Smooth muscle cell (in vitro differentiated cells): ENCODE data around the gene IL16. TPM values are rescaled to one million over a fixed set of nuclear protein-coding genes. Genes with fewer than 3 reads are reported as not detected.
A peak's percentile ranks its signal among the peaks of the same experiment; 100 is the strongest.

ENCODE experiments used
- DNase-seq: peaks from one replicate; lab custom pipeline; 2025; ENCODE audit not compliant: unreplicated experiment; lab: John Stamatoyannopoulos, UW
- H2AFZ ChIP-seq: fragments of 200-600 bp; sonication (generic); 2 replicates; pipeline ENCODE4 v1.6.0; 2016; ENCODE audit warnings: antibody characterized with exemption, low read depth, mild to moderate bottlenecking
- H3F3A ChIP-seq: fragments of 200-600 bp; sonication (generic); 2 replicates; pipeline ENCODE4 v1.6.0; 2017; ENCODE audit warnings: antibody characterized with exemption, low read depth
- H3K27ac ChIP-seq: fragments of 200-600 bp; sonication (generic); 2 replicates; pipeline ENCODE4 v1.5.1; 2016; ENCODE audit warnings: low read depth, mild to moderate bottlenecking
- H3K27me3 ChIP-seq: fragments of 200-600 bp; sonication (generic); 2 replicates; pipeline ENCODE4 v1.6.1; 2016; ENCODE audit warnings: low read depth, mild to moderate bottlenecking
- H3K36me3 ChIP-seq: fragments of 200-600 bp; sonication (generic); 2 replicates; pipeline ENCODE4 v1.5.1; 2016; ENCODE audit warnings: low read depth
- H3K4me1 ChIP-seq: fragments of 200-600 bp; sonication (generic); 2 replicates; pipeline ENCODE4 v1.5.1; 2016; ENCODE audit warnings: low read depth
- H3K4me2 ChIP-seq: fragments of 200-600 bp; sonication (generic); 2 replicates; pipeline ENCODE4 v1.6.0; 2016; ENCODE audit warnings: mild to moderate bottlenecking
- H3K4me3 ChIP-seq: fragments of 200-600 bp; sonication (generic); 2 replicates; pipeline ENCODE4 v1.5.1; 2016; ENCODE audit warnings: mild to moderate bottlenecking
- H3K79me2 ChIP-seq: fragments of 200-600 bp; sonication (generic); 2 replicates; pipeline ENCODE4 v1.6.0; 2016; ENCODE audit warnings: low read depth, mild to moderate bottlenecking
- H3K9ac ChIP-seq: fragments of 200-600 bp; sonication (generic); 2 replicates; pipeline ENCODE4 v1.6.0; 2016; ENCODE audit warnings: low read depth
- H3K9me3 ChIP-seq: fragments of 200-600 bp; sonication (generic); replicated peaks from 2 replicates; pipeline ENCODE4 v1.5.1; 2016; ENCODE audit warnings: low read depth
- H4K20me1 ChIP-seq: fragments of 200-600 bp; sonication (generic); 2 replicates; pipeline ENCODE4 v1.6.0; 2016; ENCODE audit warnings: low read depth
- CTCF ChIP-seq: fragments of 200-600 bp; sonication (generic); IDR thresholded peaks from 2 replicates; pipeline ENCODE4 v1.5.1; 2017; ENCODE audit warnings: borderline replicate concordance, mild to moderate bottlenecking, antibody characterized with exemption; ENCODE audit not compliant: insufficient read depth, poor library complexity, severe bottlenecking
- WGBS: methylation state at CpG from one replicate; pipeline ENCODE4 v1.1.7; 2016; ENCODE audit warnings: low lambda C conversion rate; 5-methylcytosine and 5-hydroxymethylcytosine counted together
- polyA plus RNA-seq: library from polyadenylated mRNA; unstranded; fragments of >200 nt; fragmentation: Nextera tagmentation; extraction: Ambion mirVana; gene quantifications from 2 replicates; pipeline ENCODE4 v1.2.1, GENCODE V29; 2016
- total RNA-seq: library from RNA; depleted of rRNA; stranded (reverse); fragments of >200 nt; gene quantifications from 2 replicates; pipeline ENCODE4 v1.2.3, GENCODE V29; 2014

IL16 gene
- total and polyA plus RNA-seq, 2 experiments from 2014 or later: 1.3 to 1.4 TPM

- Histone ChIP-seq H2AFZ (no peak overlapping the region), H3K27me3 (no peaks in the 10 kb centered on the region), H3K79me2 (no peaks in the 10 kb centered on the region), H3F3A (no peaks in the 10 kb centered on the region), H3K4me3 (no peak overlapping the region), H3K36me3 (peaks cover 11% of the 10 kb centered on the region), H3K4me1 (no peaks in the 10 kb centered on the region), H3K9me3 (no peaks in the 10 kb centered on the region), H3K27ac (no peak overlapping the region), H4K20me1 (no peaks in the 10 kb centered on the region), H3K9ac (no peak overlapping the region), H3K4me2 (no peak overlapping the region)
- no peak for TF ChIP-seq CTCF
- 94% methylated on average over 3 of the region's 3 CpGs for WGBS
- DNase-seq: no peak
These were observed 119.6 kb downstream of the IL16 start for GRCh38 chr15:81316267-81316666.

- DNase-seq: no peak
- 94% methylated on average over 6 of the region's 6 CpGs for WGBS
These were observed 121.0 kb downstream of the IL16 start for GRCh38 chr15:81317642-81318017.

GRCh38 chr15:81321667-81322066 is 125.0 kb downstream of the IL16 start:
- Histone ChIP-seq H3K9ac (no peak overlapping the region), H3K9me3 (no peaks in the 10 kb centered on the region), H2AFZ (no peak overlapping the region), H4K20me1 (no peaks in the 10 kb centered on the region), H3K4me3 (no peak overlapping the region), H3K27me3 (no peaks in the 10 kb centered on the region), H3F3A (peaks cover 9% of the 10 kb centered on the region), H3K27ac (no peak overlapping the region), H3K4me2 (no peak overlapping the region), H3K79me2 (no peaks in the 10 kb centered on the region), H3K4me1 (no peaks in the 10 kb centered on the region), H3K36me3 (peaks cover 11% of the 10 kb centered on the region)
- DNase-seq: no peak
- 96% methylated on average over 1 of the region's 1 CpG for WGBS
- TF ChIP-seq CTCF: no peak

More at GRCh38 chr15:81317642-81318017, 121.0 kb downstream of the IL16 start:
- H3K9me3 ChIP-seq: no peaks in the 10 kb centered on the region
- H3K4me2 ChIP-seq: no peak overlapping the region
- H3K4me3 ChIP-seq: no peak overlapping the region
- H3K27ac ChIP-seq: no peak overlapping the region
- H3F3A ChIP-seq: no peaks in the 10 kb centered on the region
- no peaks in the 10 kb centered on the region for H3K27me3 ChIP-seq
- no peak overlapping the region for H2AFZ ChIP-seq
- no peaks in the 10 kb centered on the region for H3K79me2 ChIP-seq
- H3K4me1 ChIP-seq: no peaks in the 10 kb centered on the region
- no peak overlapping the region for H3K9ac ChIP-seq
- no peak for TF ChIP-seq CTCF
- peaks cover 11% of the 10 kb centered on the region for H3K36me3 ChIP-seq
- H4K20me1 ChIP-seq: no peaks in the 10 kb centered on the region

GRCh38 chr15:81322676-81323253 is 126.1 kb downstream of the IL16 start:
- H3K9ac ChIP-seq: no peak overlapping the region

More at GRCh38 chr15:81322676-81323253, 126.1 kb downstream of the IL16 start:
- Histone ChIP-seq H2AFZ (no peak overlapping the region), H3K4me3 (peak overlapping the region; percentile 67), H3K36me3 (peaks cover 11% of the 10 kb centered on the region), H4K20me1 (peaks cover 4% of the 10 kb centered on the region), H3K27ac (no peak overlapping the region), H3K27me3 (no peaks in the 10 kb centered on the region), H3K4me1 (peaks cover 9% of the 10 kb centered on the region), H3K9me3 (no peaks in the 10 kb centered on the region), H3K4me2 (peak overlapping the region; percentile 85), H3F3A (peaks cover 20% of the 10 kb centered on the region), H3K79me2 (no peaks in the 10 kb centered on the region)
- 60% methylated on average over 6 of the region's 6 CpGs for WGBS
- DNase-seq: no peak
- TF ChIP-seq CTCF: no peak
